ENCODE results near the gene PHAF1. TPM values are rescaled to one million over a fixed set of nuclear protein-coding genes. Genes with fewer than 3 reads are reported as not detected.
A peak's percentile ranks its signal among the peaks of the same experiment; 100 is the strongest.

PHAF1 gene
- total and polyA plus RNA-seq, 2 of the 13 experiments (the other 11 are each of a cell fraction or from before 2014, with no cell fraction given), result 48.3 to 174 TPM

- TF ChIP-seq JUND (CRISPR knock-in tag; IDR thresholded peaks at IDR 0.05), result no peak
- TF ChIP-seq HDAC2 (CRISPR knock-in tag; IDR thresholded peaks at IDR 0.05), result peak; percentile 20; the same call in 1 of the 2 replicates
- TF ChIP-seq MXI1 (IDR thresholded peaks at IDR 0.05; ENCODE audit: borderline replicate concordance, low read depth, low read length), result no peak
- TF ChIP-seq HMGXB4 (CRISPR knock-in tag; IDR thresholded peaks at IDR 0.05; ENCODE audit: borderline replicate concordance in 1 of 2, low read depth in 1 of 2), result peak in 1 of 2 experiments; percentile 17; a peak in 1 of 4 replicates
- TF ChIP-seq SAP130 (CRISPR knock-in tag; IDR thresholded peaks at IDR 0.05; ENCODE audit: low read depth), result peak; percentile 45
- peak; percentile 34; the same call in 1 of the 2 replicates for TF ChIP-seq RBFOX2 (IDR thresholded peaks at IDR 0.05; ENCODE audit: low read depth, low read length)
- no peak for TF ChIP-seq ZNF253 (CRISPR knock-in tag; IDR thresholded peaks at IDR 0.05; ENCODE audit: borderline replicate concordance)
- no peak for TF ChIP-seq ZNF24 (IDR thresholded peaks at IDR 0.05)
- no peak for TF ChIP-seq FOXA1 (IDR thresholded peaks at IDR 0.05)
- peak; percentile 36; the same call in 1 of the 2 replicates for TF ChIP-seq FOXA1 (CRISPR knock-in tag; IDR thresholded peaks at IDR 0.05)
- TF ChIP-seq ZNF597 (CRISPR knock-in tag; IDR thresholded peaks at IDR 0.05), result no peak
- no peak for TF ChIP-seq FOXP1 (IDR thresholded peaks at IDR 0.05)
- TF ChIP-seq FOXP1 (CRISPR knock-in tag; IDR thresholded peaks at IDR 0.05), result peak; percentile 11; the same call in 1 of the 2 replicates
- no peak for TF ChIP-seq HNF4G (IDR thresholded peaks at IDR 0.05; ENCODE audit: borderline replicate concordance, low read depth, low read length)
- no peak for TF ChIP-seq HNF4G (CRISPR knock-in tag; IDR thresholded peaks at IDR 0.05; ENCODE audit: borderline replicate concordance, low read depth)
- TF ChIP-seq JARID2 (CRISPR knock-in tag; IDR thresholded peaks at IDR 0.05; ENCODE audit: insufficient replicate concordance), result no peak
- TF ChIP-seq ZNF614 (CRISPR knock-in tag; IDR thresholded peaks at IDR 0.05; ENCODE audit: borderline replicate concordance), result 0 out of 2 replicates have a peak, but pooled peaks have one; percentile 37
- no peak for TF ChIP-seq ZNF773 (CRISPR knock-in tag; IDR thresholded peaks at IDR 0.05; ENCODE audit: borderline replicate concordance)
- TF ChIP-seq IKZF1 (IDR thresholded peaks at IDR 0.05), result no peak
- peak; percentile 54; the same call in 1 of the 2 replicates for TF ChIP-seq FOSL2 (CRISPR knock-in tag; IDR thresholded peaks at IDR 0.05)
- TF ChIP-seq ZNF607 (CRISPR knock-in tag; IDR thresholded peaks at IDR 0.05; ENCODE audit: borderline replicate concordance), result no peak
- peak; percentile 57; the same call in 1 of the 2 replicates for TF ChIP-seq PAXIP1 (CRISPR knock-in tag; conservative IDR thresholded peaks at IDR 0.05)
- no peak for TF ChIP-seq SRF (IDR thresholded peaks at IDR 0.05; ENCODE audit: low read depth, low read length)
These were observed 6.9 kb downstream of the PHAF1 start (continued) for GRCh38 chr16:67116388-67117311.

Measured in HepG2 (cell line).